ENCODE measurements around the gene KRT3. TPM values are rescaled to one million over a fixed set of nuclear protein-coding genes. Genes with fewer than 3 reads are reported as not detected.

KRT3 gene
- total RNA-seq, 1 donor, result not detected

- H2AFZ ChIP-seq (ENCODE audit: low read length), result no peak overlapping the region
Observed at GRCh38 chr12:52836491-52837412, 40.8 kb upstream of the KRT3 start.

GRCh38 chr12:52836042-52836466 lies 40.1 kb upstream of the KRT3 start:
- peak overlapping the region; percentile 72 for H3K27ac ChIP-seq (ENCODE audit: low read depth, low read length)

More at GRCh38 chr12:52836491-52837412, 40.8 kb upstream of the KRT3 start:
- no peak overlapping the region for H3K4me3 ChIP-seq (ENCODE audit: insufficient read depth, low read length)
- H3K4me1 ChIP-seq (ENCODE audit: insufficient read depth, low read length), result peaks cover 28% of the 10 kb centered on the region
- H3K9me3 ChIP-seq (ENCODE audit: low read depth, low read length), result no peaks in the 10 kb centered on the region
- no peak for DNase-seq (ENCODE audit: insufficient read length, low spot score, missing footprints)
- no peaks in the 10 kb centered on the region for H4K20me1 ChIP-seq (ENCODE audit: insufficient read depth, low read length)
- TF ChIP-seq CTCF (IDR thresholded peaks at IDR 0.05; ENCODE audit: extremely low read depth, low read depth, low read length), result no peak
- H3K79me2 ChIP-seq (ENCODE audit: insufficient read depth, low read length), result no peaks in the 10 kb centered on the region
- H3K27ac ChIP-seq (ENCODE audit: low read depth, low read length), result peak overlapping the region; percentile 72
- H3K4me2 ChIP-seq (ENCODE audit: insufficient read depth, low read length), result peak overlapping the region; percentile 25
- no peaks in the 10 kb centered on the region for H3K27me3 ChIP-seq (ENCODE audit: insufficient read depth, low read length)
- H3K36me3 ChIP-seq (ENCODE audit: insufficient read depth, low read length), result no peaks in the 10 kb centered on the region

GRCh38 chr12:52835271-52836041 lies 39.5 kb upstream of the KRT3 start:
- no peak for DNase-seq (ENCODE audit: insufficient read length, low spot score, missing footprints)
- Histone ChIP-seq H3K36me3 (ENCODE audit: insufficient read depth, low read length) (no peaks in the 10 kb centered on the region), H3K79me2 (ENCODE audit: insufficient read depth, low read length) (no peaks in the 10 kb centered on the region), H3K4me1 (ENCODE audit: insufficient read depth, low read length) (peaks cover 28% of the 10 kb centered on the region), H4K20me1 (ENCODE audit: insufficient read depth, low read length) (no peaks in the 10 kb centered on the region), H2AFZ (ENCODE audit: low read length) (peak overlapping the region; percentile 29), H3K4me3 (ENCODE audit: insufficient read depth, low read length) (no peak overlapping the region), H3K27ac (ENCODE audit: low read depth, low read length) (peak overlapping the region; percentile 72), H3K27me3 (ENCODE audit: insufficient read depth, low read length) (no peaks in the 10 kb centered on the region), H3K9me3 (ENCODE audit: low read depth, low read length) (no peaks in the 10 kb centered on the region), H3K4me2 (ENCODE audit: insufficient read depth, low read length) (peak overlapping the region; percentile 30)
- no peak for TF ChIP-seq CTCF (IDR thresholded peaks at IDR 0.05; ENCODE audit: extremely low read depth, low read depth, low read length)

More at GRCh38 chr12:52836042-52836466, 40.1 kb upstream of the KRT3 start:
- Histone ChIP-seq H3K4me3 (ENCODE audit: insufficient read depth, low read length) (no peak overlapping the region), H4K20me1 (ENCODE audit: insufficient read depth, low read length) (no peaks in the 10 kb centered on the region), H3K4me1 (ENCODE audit: insufficient read depth, low read length) (peaks cover 28% of the 10 kb centered on the region), H3K9me3 (ENCODE audit: low read depth, low read length) (no peaks in the 10 kb centered on the region), H3K4me2 (ENCODE audit: insufficient read depth, low read length) (peak overlapping the region; percentile 30), H3K27me3 (ENCODE audit: insufficient read depth, low read length) (no peaks in the 10 kb centered on the region), H3K79me2 (ENCODE audit: insufficient read depth, low read length) (no peaks in the 10 kb centered on the region), H2AFZ (ENCODE audit: low read length) (no peak overlapping the region), H3K36me3 (ENCODE audit: insufficient read depth, low read length) (no peaks in the 10 kb centered on the region)
- TF ChIP-seq CTCF (IDR thresholded peaks at IDR 0.05; ENCODE audit: extremely low read depth, low read depth, low read length), result no peak
- peak; percentile 97 for DNase-seq (ENCODE audit: insufficient read length, low spot score, missing footprints)

- Histone ChIP-seq H3K4me2 (ENCODE audit: insufficient read depth, low read length) (no peak overlapping the region), H2AFZ (ENCODE audit: low read length) (no peak overlapping the region), H3K27ac (ENCODE audit: low read depth, low read length) (no peak overlapping the region), H4K20me1 (ENCODE audit: insufficient read depth, low read length) (no peaks in the 10 kb centered on the region), H3K79me2 (ENCODE audit: insufficient read depth, low read length) (no peaks in the 10 kb centered on the region), H3K4me3 (ENCODE audit: insufficient read depth, low read length) (no peak overlapping the region), H3K27me3 (ENCODE audit: insufficient read depth, low read length) (no peaks in the 10 kb centered on the region), H3K4me1 (ENCODE audit: insufficient read depth, low read length) (peaks cover 28% of the 10 kb centered on the region), H3K9me3 (ENCODE audit: low read depth, low read length) (no peaks in the 10 kb centered on the region), H3K36me3 (ENCODE audit: insufficient read depth, low read length) (no peaks in the 10 kb centered on the region)
- DNase-seq (ENCODE audit: insufficient read length, low spot score, missing footprints), result peak; percentile 70
- TF ChIP-seq CTCF (IDR thresholded peaks at IDR 0.05; ENCODE audit: extremely low read depth, low read depth, low read length), result no peak
Observed at GRCh38 chr12:52834727-52835001, 38.7 kb upstream of the KRT3 start.

Data from osteoblast (primary cell).